ENCODE data around the gene BCL2L11. TPM values are rescaled to one million over a fixed set of nuclear protein-coding genes. Genes with fewer than 3 reads are reported as not detected.

BCL2L11 gene
- total and polyA plus RNA-seq, 8 donors, result 16.7 to 35.7 (median 27.5) TPM

- intact Hi-C loops (cut with DNase I), result no loop called here
- no peaks in the 10 kb centered on the region for H3K36me3 ChIP-seq
- DNase-seq, result peak; percentile 59 to 90 (median 80)
- peaks cover 12 to 79% of the 10 kb centered on the region in 2 donors for H3K27me3 ChIP-seq
- peak; percentile 67 to 70 for TF ChIP-seq CTCF (IDR thresholded peaks at IDR 0.05)
- peak; percentile 33 for ATAC-seq
- no peak overlapping the region for H3K27ac ChIP-seq
- H3K4me3 ChIP-seq, result peak overlapping the region; percentile 25 to 81
- H3K9me3 ChIP-seq, result no peaks in the 10 kb centered on the region
- H3K4me1 ChIP-seq, result peaks cover 3 to 45% of the 10 kb centered on the region in 2 donors
These were observed 3.7 kb upstream of the BCL2L11 start for GRCh38 chr2:111116843-111117597.

- Histone ChIP-seq H3K4me1 (peaks cover 3 to 48% of the 10 kb centered on the region in 2 donors), H3K27me3 (peaks cover 12 to 75% of the 10 kb centered on the region in 2 donors), H3K4me3 (peak overlapping the region; percentile 25 to 81), H3K36me3 (no peaks in the 10 kb centered on the region), H3K9me3 (no peaks in the 10 kb centered on the region), H3K27ac (no peak overlapping the region)
- DNase-seq (peak; percentile 23 to 86 (median 35)), ATAC-seq (no peak)
- TF ChIP-seq CTCF (IDR thresholded peaks at IDR 0.05), result no peak
- intact Hi-C loops (cut with DNase I), result no loop called here
These were observed 2.9 kb upstream of the BCL2L11 start for GRCh38 chr2:111117598-111118480.

GRCh38 chr2:111118481-111118980, 2.2 kb upstream of the BCL2L11 start:
- intact Hi-C loops (cut with DNase I), result no loop called here
- H3K36me3 ChIP-seq, result no peaks in the 10 kb centered on the region
- H3K27me3 ChIP-seq, result peaks cover 12 to 70% of the 10 kb centered on the region in 2 donors
- peak in 3 of 4 donors; percentile 9 to 81 (median 21) for DNase-seq
- H3K4me1 ChIP-seq, result peaks cover 3 to 55% of the 10 kb centered on the region in 2 donors
- ATAC-seq, result no peak
- H3K9me3 ChIP-seq, result no peaks in the 10 kb centered on the region
- peak overlapping the region in 1 of 2 donors; percentile 81 for H3K4me3 ChIP-seq
- TF ChIP-seq CTCF (IDR thresholded peaks at IDR 0.05), result no peak
- no peak overlapping the region for H3K27ac ChIP-seq

GRCh38 chr2:111118981-111119821, 1.5 kb upstream of the BCL2L11 start:
- DNase-seq (peak; percentile 13 to 83 (median 30)), ATAC-seq (no peak)
- H3K36me3 ChIP-seq, result peaks cover 0 to 7% of the 10 kb centered on the region in 2 donors
- H3K9me3 ChIP-seq, result no peaks in the 10 kb centered on the region
- H3K4me3 ChIP-seq, result peak overlapping the region; percentile 66 to 81
- no peak overlapping the region for H3K27ac ChIP-seq
- H3K4me1 ChIP-seq, result peaks cover 3 to 61% of the 10 kb centered on the region in 2 donors
- TF ChIP-seq CTCF (IDR thresholded peaks at IDR 0.05), result no peak
- intact Hi-C loops (cut with DNase I), result no loop called here
- peaks cover 12 to 63% of the 10 kb centered on the region in 2 donors for H3K27me3 ChIP-seq

Data from left lung (tissue), 10 donors.